GM19239 (cell line): ENCODE data around the gene SYNE3.

Experiments
- DNase-seq: peaks from one replicate; pipeline ENCODE4 v3.0.0; 2011; ENCODE audit warnings: low spot score; ENCODE audit not compliant: insufficient read length
- FAIRE-seq: peaks from 2 replicates; lab custom pipeline; 2011; peaks lifted over from hg19 to GRCh38; lab: Jason Lieb, UNC

SYNE3 gene

DNA sequence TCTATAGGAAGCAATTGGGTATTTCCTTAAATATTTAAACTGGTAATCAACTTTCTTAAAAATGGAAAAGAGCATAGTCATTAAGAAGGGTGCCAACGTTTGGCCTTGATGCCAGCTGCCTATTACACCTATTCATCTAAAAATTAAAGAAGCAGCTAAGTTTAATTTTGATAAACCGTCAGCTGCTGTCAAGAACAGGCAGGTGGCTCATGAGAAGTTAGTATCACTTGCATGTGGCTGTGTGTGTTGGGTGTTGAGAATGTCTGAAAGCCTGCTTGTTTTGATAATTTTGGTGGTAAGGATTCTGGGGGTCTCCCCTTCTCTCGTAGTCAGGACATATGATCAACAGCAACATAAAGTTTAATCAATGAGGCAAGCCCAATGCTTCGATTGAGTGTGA, 24.9 kb upstream of the SYNE3 start:
- DNase-seq, result no peak
- FAIRE-seq, result no peak

DNA sequence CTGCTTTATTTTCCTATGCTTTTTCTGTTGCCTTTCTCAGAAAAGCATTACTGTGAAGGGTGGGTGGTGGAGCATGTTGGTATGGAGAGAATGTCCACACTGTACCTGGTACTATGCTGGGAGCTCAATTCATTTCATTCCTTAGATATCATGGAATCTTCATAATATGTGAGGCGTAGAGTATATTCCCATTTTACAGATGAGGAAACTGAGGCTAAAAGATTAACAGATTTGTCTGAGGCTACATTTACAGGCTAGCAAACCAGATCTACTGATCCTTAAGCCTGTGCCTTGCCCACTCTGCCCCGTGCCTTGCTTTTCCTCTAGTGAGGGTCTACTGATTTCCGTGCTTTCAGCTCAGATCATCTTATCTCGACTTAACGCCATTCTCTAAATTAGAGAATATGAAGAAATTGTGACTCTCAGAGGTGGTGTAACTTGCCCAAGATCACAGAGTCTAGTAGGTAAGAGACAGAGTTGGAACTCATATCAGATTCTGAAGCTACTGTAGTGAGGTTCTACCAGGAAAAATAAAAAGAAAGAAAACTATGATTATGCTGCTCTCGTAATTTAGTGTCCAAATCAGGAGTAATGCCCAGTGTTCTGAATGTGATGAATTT, 23.9 kb upstream of the SYNE3 start:
- DNase-seq (no peak), FAIRE-seq (no peak)

DNA sequence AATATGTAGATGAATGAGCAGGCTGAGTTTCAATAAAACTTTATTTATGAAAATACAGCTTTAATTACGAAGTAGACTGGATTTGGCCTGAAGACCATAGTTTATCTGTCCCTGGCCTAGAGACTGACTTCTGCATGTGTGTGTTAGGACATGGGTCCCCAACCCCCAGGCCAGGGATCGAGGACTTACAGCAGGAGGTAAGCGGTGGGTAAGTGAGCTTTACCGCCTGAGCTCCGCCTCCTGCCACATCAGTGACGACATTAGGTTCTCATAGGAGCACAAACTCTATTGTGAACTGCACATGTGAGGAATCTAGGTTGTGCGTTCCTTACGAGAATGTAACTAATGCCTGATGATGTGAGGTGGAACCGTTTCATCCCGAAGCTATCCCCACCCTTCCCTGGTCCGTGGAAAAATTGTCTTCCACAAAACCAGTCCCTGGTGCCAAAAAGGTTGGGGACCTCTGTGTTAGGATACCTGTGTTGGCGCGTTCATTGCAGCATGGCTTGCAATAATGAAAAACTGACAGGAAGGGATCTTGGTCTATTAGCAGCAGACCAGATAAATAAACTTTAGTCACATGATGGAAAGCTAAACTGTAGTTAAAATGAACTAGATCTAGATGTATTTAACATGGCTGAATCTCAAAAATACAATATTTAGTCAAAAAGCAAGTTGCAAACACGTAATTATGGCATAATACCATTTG, 22.5 kb upstream of the SYNE3 start:
- no peak for DNase-seq
- FAIRE-seq, result no peak

DNA sequence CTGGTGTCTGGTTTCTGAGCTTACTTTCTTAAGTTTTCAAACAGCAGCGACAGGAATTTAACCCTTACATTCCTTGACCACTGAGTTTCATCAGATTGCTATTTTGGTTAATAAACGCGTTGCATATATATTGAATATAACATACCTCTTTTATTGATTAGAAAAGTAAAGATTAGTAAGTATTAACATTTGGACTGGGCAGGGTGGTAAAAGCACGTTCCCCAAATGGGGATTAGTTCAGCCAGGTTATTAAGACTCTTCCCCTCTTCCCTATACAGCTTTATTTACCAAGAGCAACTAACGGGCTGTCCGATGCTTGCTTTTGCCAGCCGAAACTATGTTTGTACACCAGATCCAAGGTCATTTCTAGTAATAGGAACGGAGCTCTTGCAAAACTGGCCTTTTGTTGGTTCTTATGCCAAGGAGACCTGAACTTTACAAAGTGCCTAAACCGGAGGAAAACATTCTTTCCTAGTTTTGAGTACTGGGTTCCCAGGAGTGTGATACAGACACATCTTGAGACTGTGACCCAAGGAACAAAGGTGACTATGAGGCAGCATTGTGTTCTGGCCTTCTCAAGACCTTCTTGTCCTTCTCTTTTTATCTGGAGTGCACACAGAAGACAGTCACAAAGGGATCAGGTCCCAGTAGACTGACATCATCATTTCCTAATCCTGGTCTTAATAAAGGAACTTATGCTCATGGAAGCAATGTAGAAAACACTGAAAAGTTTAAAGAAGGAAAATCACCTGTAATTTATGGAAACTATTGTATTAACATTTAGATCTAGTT, 21.0 kb upstream of the SYNE3 start:
- FAIRE-seq (no peak), DNase-seq (no peak)

DNA sequence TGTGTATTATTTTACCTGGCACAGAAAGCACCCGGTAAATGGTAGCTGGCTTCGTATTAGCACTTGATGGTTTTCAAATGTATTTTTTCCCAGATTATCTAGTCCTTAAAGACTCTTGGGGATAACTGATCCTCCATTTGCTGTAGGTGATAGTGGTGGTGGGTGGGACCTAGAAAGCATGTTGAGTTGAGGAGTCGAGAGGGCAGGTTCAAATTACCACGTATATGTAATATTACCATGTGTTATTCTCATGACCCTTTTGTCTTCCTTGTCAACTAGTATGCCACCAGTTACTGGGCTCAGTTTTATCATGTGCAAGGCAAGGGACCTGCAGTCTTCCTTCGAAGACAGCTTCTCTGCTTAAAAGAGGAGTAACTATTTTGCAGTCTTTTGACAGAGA, 20.2 kb upstream of the SYNE3 start:
- FAIRE-seq, result no peak
- DNase-seq, result no peak

DNA sequence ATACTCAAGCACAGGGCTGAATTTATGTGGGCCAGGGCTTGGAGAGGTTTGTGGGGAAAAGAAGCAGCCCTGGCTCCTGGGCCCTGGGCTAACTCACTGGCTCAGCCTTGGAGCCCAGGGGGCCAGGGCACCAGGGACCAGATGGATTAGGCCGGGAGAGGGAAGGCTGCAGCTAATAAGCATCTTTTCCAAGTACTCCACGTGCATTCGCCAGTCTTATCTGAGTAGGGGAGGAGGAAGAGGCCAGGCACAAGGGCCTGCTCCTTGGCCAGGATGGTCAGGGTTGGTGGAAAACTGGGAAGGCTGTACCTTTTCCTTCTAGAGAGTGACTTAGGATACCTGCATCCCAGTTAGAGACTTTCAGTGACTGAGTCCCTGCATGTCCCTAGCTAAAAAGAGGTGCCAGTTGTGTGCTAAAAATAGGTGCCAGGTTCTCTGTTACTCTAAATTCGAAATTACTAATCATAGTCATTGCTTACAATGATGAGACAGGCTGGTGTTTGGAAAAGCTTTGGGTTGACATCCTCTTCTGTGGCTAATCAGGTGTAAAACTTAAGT, 19.7 kb upstream of the SYNE3 start:
- FAIRE-seq, result no peak
- DNase-seq, result no peak

DNA sequence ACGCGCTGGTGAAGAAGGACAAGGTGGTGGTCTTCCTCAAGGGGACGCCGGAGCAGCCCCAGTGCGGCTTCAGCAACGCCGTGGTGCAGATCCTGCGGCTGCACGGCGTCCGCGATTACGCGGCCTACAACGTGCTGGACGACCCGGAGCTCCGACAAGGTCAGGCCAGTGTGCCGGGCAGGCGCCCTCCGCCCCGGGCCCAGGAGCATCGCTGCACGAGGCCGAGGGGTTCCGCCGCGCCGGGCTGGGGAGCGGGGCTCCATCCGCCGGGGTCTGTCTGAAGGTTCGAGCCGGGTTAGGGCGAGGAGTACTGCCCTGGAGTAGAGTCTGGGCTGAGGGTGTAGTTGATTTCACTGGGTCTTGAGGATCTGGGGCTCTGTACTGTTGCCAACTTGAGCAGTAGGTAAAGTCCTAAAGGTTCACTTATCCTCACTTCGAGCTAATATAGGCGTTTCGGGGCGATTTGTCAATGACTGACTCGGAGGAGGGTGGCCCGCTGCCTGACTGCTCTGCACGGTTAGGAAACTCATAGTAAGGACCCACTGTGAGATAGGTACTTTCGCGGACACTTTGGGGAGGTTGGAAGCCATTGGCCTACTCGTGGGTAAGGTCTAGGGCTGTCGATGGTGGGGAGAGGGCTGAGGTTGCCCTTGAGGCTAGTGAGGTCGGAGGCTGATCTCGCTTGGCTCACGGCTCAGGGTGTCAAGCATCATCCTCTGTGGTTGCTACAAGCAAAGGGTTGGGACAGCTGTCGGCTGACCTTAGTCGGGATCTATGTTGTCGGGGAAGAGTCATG, 19.0 kb upstream of the SYNE3 start:
- DNase-seq (no peak), FAIRE-seq (peak; percentile 33)

DNA sequence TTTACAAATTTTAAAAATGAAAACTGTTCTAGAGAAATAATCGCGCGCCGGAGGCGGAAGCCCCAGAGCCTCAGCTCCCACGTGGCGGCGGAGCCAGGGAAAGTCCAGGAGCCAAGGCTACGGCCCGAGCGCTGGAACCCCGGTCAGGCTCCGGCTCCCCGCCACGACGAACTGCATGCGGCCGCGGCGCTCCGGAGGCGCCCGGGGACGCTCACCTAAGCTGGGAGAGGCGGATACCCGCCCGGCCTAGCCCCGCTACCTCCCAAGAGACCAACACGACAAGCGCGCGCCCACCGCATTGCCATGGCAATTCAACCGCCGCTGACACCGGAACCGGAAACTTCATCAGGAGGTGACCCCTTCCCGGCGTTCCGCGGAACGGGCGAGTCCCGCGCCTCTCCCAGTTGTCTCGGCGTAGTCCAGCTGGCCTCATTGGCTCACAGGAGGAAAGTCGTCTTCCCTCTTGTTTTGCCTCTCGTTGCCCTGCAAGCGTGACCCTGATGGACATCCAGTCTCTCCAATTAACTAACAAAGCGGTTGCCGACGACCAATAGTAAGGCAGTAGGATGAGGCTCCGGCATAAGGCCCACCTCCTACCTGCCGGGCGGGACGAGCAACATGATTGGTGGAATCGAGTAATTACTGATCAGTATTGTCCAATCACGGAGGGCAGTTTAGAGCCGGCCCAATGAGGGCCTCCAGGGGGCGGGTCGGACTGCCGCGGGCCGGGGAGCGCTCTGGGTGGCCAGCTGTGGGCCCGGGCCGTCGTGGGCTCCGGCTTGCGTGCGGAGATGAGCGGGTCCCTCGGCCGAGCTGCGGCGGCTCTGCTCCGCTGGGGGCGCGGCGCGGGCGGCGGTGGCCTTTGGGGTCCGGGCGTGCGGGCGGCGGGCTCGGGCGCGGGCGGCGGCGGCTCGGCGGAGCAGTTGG, 18.1 kb upstream of the SYNE3 start, which contains the start of gene GLRX5:
Gene GLRX5, plus strand, starts transcription at position 752 of the 927 bp plus-strand sequence. Its CDS starts 40 bp downstream, at position 792.
- DNase-seq (peak; percentile 98), FAIRE-seq (peak; percentile 100)

DNA sequence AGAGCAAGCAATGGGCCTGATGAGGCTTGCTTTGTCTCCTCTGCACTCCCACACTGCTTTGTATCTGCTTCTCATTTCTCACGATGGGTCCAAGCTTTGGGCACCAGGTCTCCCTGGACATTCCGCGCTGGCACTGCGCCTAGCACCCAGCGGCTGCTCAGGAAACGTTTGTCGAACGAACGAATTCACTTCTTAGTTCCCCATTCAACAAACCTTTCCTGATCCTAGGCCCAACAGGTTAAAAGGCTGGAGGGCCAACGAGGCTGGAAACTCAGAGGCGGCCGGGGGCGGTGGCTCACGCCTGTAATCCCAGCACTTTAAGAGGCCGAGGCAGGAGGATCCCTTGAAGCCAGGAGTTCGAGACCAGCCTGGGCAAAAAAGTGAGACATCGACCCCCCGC, 17.4 kb upstream of the SYNE3 start:
- FAIRE-seq (no peak), DNase-seq (no peak)

DNA sequence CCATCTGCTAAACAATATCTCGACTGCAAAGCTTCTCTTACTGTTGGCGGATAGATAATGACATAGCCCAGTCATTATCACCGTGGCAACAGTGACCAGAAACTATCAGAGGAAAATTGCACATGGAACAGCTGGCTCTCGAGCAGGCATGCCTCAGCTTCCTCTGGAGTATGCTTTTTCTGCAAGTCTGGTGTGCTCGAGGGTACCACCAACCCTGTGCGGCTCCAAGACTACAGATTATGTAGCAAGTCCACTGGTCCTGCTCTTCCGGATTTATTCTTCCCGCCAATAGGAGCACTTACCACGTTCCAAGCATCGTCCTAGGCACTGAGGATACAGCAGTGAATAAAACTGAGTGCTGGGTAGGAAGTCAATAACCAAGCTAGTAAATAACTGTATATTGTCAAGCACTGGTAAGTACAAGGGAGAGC, 17.0 kb upstream of the SYNE3 start:
- no peak for DNase-seq
- peak; percentile 85 for FAIRE-seq

DNA sequence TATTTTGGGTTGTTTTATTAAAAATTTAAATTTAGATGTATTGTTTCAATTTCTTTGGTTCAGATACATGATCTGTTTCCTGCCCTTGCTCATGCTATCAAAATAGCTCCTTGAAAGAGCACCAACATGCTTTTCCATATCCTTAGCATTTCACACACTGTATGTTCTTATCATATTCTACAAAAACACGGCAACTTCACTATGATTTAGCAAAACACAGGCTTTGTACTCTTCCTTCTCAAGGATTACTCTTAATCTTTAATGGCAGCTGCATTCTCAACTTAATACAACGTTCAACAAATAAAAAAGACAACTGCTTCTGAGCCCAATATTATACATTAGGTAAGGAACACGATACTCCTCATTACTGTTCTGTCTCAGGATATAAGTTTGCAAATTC, 15.5 kb upstream of the SYNE3 start:
- DNase-seq (no peak), FAIRE-seq (no peak)

DNA sequence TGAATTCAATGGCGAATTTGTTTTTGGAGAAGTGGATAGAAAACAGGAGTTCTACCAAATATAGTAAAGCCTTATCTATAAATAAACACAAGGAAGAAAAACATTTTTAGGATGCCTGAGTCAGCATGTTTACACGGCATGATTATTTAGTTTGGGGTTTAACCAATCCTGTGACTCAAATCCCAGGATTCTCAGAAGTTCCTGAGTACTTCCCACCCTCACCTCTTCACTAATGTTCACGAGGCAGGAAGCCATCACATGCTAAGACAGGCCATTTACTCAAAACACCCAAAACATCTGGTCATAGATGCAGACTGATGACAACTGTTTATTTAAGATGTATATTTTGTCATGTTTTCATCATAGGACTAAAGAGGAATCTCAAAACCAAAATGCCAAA, 15.0 kb upstream of the SYNE3 start:
- DNase-seq (no peak), FAIRE-seq (no peak)

DNA sequence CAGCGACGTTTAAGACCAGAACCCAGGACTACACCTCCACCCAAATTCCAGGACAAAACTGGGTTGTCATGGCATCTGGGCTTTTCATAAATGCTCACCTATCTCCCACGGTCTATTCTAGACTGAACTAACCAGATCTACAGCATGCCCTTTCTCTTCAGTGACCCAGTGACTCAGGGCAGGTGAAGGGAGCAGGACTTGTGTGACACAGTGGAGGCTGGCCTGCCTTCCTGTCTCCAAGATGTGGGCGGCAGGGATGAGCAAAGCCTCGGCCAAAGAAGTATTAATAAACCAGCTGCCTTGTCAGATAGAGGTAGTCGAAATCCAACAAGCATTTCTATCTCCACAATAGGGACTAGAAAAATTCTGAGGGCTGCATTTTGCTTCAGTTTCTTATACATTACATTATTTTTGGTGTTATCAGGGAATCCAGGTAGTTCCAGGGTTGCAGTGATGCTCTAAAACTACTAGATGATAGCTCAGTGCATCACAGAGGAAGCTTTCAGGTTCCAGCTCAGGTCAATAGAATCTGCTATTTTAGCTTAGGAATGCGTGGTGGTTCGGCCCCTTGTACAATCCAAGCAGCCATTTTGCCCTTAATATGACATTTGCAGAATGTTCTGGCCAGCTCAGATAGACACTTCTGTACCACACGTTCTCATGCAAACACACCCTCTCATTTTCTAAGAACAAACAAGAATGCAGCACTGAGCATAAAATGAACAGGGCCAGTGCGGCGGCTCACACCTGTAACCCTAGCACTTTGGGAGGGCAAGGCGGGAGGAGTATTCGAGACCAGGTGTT, 14.2 kb upstream of the SYNE3 start:
- DNase-seq, result no peak
- FAIRE-seq, result no peak

DNA sequence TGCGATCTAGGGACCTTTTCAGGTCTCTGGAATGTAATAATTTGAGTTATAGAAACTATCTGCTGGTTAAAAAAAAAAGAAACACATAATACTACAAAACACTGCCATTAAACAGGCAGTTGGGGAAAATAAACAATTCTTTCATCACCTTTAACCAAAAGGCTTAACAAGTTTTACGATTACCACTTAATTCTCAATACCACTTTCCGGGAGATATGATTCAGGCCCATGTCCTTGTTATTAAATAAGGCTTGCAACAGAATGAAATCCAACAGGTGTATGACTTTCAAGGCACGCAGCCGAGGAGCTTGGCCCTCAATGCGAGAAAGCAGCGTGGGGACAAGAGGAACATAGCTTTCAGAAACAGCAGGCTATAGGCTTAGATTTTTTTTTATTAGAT, 12.8 kb upstream of the SYNE3 start:
- DNase-seq, result no peak
- FAIRE-seq, result no peak

DNA sequence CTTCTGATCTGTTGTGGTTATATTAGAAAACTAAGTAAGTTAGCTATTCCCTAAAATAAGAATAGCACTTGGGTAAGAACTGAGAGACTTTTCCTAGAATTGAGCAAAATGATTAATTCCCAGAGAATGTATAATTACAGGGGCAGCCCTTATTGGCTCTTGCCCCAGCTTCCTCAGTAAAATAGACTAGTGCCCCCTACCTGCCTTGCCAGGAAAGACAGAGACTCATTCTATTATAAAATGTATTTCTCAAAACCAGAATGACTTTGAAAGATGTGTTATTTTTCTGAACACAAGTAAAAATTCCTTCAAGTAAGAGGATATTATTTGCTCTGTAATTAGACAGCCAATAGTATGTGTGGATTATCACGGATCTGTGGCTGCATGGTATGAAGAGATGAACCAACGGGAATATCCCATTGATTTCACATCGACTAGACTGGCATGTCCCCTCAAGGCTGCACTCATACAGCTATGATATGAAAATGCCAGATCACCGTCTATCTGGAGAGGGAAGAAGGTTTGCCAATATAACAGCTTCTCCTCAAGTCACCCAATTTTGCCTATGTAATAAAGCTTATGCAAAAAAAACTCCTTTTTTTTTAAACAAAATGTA, 11.0 kb upstream of the SYNE3 start:
- peak; percentile 58 for FAIRE-seq
- no peak for DNase-seq

DNA sequence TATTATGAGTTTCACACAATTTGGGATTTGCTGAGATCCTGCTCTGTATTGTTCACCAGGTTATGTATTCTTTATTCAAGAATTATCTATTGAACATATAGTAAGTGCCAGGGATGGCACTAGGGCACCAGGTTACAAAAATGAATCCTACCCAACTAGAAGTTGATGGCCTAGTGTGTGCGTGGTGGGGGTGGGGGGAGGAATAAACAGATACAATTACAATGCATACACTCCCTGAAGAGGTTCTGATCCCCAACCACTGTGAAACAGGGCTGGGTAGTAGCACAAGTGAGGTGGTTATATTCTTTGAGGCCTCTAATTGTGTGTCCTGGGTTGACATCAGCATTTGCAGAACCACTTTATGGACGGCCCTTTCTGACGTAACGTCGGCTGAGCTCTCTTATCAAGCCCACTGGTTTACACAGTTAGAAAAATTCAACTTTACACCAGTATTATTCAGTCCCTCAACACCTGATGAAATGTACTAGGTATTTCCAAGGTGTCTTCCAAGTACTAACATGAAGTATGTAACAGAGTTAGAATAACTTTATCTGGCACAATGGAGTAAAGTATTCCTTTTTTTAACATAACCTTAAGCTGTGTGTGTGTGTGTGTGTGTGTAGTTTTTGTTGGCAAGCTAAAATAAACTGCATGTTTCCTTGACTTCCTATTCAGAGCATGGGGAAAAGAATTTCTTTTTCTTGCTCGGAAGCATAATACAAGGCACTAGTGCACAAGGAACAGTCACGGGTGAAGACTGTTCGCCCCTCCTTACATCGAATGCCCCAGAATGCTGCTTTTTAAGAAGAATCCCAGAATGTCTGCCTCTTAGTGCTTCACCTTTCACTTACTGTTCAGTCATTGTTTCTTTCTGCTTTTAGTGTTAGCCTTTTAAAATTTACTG, 10.3 kb upstream of the SYNE3 start:
- no peak for DNase-seq
- FAIRE-seq, result no peak

DNA sequence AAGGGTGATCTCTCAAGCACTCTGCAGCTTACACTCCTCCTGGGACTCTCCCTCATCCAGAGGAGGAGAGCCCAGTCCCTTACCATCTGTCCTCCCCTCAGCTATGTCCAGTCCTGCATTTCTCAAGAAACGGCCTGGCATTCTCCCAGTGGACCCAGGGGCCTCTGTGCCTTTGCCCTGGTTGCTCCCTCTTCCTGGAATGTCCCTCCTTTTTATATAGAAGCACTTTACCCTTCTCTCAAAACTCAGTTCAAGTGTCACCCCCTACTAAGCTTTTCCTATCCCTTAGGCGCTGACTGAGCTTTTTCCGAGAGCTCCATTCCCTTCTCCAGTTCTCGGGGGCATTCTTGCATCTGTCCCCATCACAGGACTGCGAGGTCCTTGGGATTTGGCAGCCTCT, 9.5 kb upstream of the SYNE3 start:
- FAIRE-seq, result no peak
- no peak for DNase-seq
